GM15510 (cell line): ENCODE measurements around the gene TMEM88.

Experiments used
- POLR2A ChIP-seq: IDR thresholded peaks from 3 replicates; pipeline ENCODE4 v1.6.1; 2011; ENCODE audit warnings: borderline replicate concordance; ENCODE audit not compliant: insufficient read length; ENCODE audit errors: extremely low read depth

TMEM88 gene

GRCh38 chr17:7893187-7893880 lies 38.5 kb downstream of the TMEM88 start:
- no peak for TF ChIP-seq POLR2A

DNA sequence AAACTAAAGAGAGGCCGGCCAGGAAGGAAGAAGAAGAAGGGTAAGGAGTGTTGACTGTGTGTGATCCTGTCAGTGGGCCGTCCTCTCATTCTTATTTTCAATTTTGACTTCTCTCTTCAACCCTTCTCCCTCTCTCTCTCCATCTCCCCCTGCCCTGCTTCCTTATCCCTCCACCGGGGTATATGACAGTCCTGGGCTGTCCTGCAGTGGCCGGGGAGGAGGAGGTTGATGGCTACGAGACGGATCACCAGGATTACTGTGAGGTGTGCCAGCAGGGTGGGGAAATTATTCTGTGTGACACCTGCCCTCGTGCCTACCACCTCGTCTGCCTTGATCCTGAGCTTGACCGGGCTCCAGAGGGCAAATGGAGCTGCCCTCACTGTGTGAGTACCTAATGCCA lies 39.4 kb downstream of the TMEM88 start:
- TF ChIP-seq POLR2A: no peak

- TF ChIP-seq POLR2A: no peak
These were observed 40.0 kb downstream of the TMEM88 start for GRCh38 chr17:7894866-7895265.

DNA sequence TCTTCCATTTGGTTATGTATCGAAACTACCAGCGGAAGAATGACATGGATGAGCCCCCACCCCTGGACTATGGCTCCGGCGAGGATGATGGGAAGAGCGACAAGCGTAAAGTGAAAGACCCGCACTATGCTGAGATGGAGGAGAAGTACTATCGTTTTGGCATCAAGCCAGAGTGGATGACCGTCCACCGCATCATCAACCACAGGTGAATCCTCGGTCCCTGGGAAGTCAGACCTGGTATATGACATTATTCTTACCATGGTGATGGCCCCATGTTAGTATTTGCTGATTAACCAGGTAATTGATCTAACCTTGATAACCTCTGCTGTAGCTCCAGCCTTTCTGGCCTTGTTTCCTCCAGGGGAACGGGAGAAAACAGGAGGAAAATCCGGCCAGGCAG lies 42.2 kb downstream of the TMEM88 start:
- no peak for TF ChIP-seq POLR2A

DNA sequence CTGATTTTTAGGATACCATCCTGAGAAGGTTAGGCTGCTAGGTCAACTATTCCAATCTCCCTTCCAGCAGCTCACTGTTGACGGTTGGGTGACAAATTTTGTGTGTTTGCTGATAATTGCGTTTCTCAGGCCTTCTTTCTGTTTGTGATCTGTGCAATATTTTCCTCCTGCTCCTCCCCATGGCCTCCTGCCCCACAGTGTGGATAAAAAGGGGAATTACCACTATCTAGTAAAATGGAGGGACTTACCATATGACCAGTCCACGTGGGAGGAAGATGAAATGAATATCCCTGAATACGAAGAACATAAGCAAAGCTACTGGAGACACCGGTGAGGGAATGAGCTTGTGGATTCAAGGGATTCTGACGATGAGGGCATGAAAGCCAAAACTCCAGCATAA lies 42.9 kb downstream of the TMEM88 start:
- no peak for TF ChIP-seq POLR2A

GRCh38 chr17:7903154-7904103 lies 48.6 kb downstream of the TMEM88 start:
- TF ChIP-seq POLR2A: no peak
